Measurements from ENCODE around the gene PTPRF.
A peak's percentile ranks its signal among the peaks of the same experiment; 100 is the strongest.

Gene PTPRF

GRCh38 chr1:43527111-43527878, 3.4 kb upstream of the PTPRF start:
- Histone ChIP-seq H3F3A (ENCODE audit: insufficient read depth) (no peaks in the 10 kb centered on the region), H2AFZ (ENCODE audit: low read depth, low read length, severe bottlenecking) (no peak overlapping the region), H3K9me3 (ENCODE audit: insufficient read depth, low read length) (no peaks in the 10 kb centered on the region), H3K4me2 (ENCODE audit: low read depth, low read length, poor library complexity, severe bottlenecking) (no peak overlapping the region), H3K36me3 (ENCODE audit: low read length) (no peaks in the 10 kb centered on the region), H3K27me3 (ENCODE audit: low read length) (no peaks in the 10 kb centered on the region), H3K4me3 (ENCODE audit: insufficient read depth, low read length, poor library complexity, severe bottlenecking) (no peak overlapping the region), H3K27ac (ENCODE audit: low read depth, low read length) (no peak overlapping the region), H4K20me1 (ENCODE audit: low read depth, low read length) (no peaks in the 10 kb centered on the region), H3K79me2 (ENCODE audit: insufficient read depth, low read length) (no peaks in the 10 kb centered on the region), H3K9ac (ENCODE audit: low read length) (no peak overlapping the region), H3K9me2 (replicated peaks; ENCODE audit: insufficient read depth, low read length) (no peaks in the 10 kb centered on the region)
- TF ChIP-seq CTCF (IDR thresholded peaks at IDR 0.05; ENCODE audit: insufficient read depth, low read length, poor library complexity, severe bottlenecking): no peak
- no peak for TF ChIP-seq EZH2phosphoT487 (conservative IDR thresholded peaks at IDR 0.05; ENCODE audit: low read length)

- no peak overlapping the region for H3K9ac ChIP-seq (ENCODE audit: low read length)
- no peak overlapping the region for H3K4me3 ChIP-seq (ENCODE audit: insufficient read depth, low read length, poor library complexity, severe bottlenecking)
- no peak overlapping the region for H3K4me2 ChIP-seq (ENCODE audit: low read depth, low read length, poor library complexity, severe bottlenecking)
- H4K20me1 ChIP-seq (ENCODE audit: low read depth, low read length): no peaks in the 10 kb centered on the region; the same call in 1 of the 2 replicates
- H3F3A ChIP-seq (ENCODE audit: insufficient read depth): no peaks in the 10 kb centered on the region
- H3K27ac ChIP-seq (ENCODE audit: low read depth, low read length): no peak overlapping the region
- H3K79me2 ChIP-seq (ENCODE audit: insufficient read depth, low read length): no peaks in the 10 kb centered on the region
- no peaks in the 10 kb centered on the region for H3K27me3 ChIP-seq (ENCODE audit: low read length)
- H2AFZ ChIP-seq (ENCODE audit: low read depth, low read length, severe bottlenecking): no peak overlapping the region
- no peak for TF ChIP-seq EZH2phosphoT487 (conservative IDR thresholded peaks at IDR 0.05; ENCODE audit: low read length)
- TF ChIP-seq CTCF (IDR thresholded peaks at IDR 0.05; ENCODE audit: insufficient read depth, low read length, poor library complexity, severe bottlenecking): peak; percentile 85
- H3K36me3 ChIP-seq (ENCODE audit: low read length): no peaks in the 10 kb centered on the region
- no peaks in the 10 kb centered on the region for H3K9me2 ChIP-seq (replicated peaks; ENCODE audit: insufficient read depth, low read length)
- H3K9me3 ChIP-seq (ENCODE audit: insufficient read depth, low read length): no peaks in the 10 kb centered on the region
Observed at GRCh38 chr1:43529206-43529731, 1.4 kb upstream of the PTPRF start.

GRCh38 chr1:43531107-43531905, 623 bp downstream of the PTPRF start:
- H3F3A ChIP-seq (ENCODE audit: insufficient read depth): no peaks in the 10 kb centered on the region
- peak overlapping the region; percentile 25 for H3K4me2 ChIP-seq (ENCODE audit: low read depth, low read length, poor library complexity, severe bottlenecking)
- H3K9me2 ChIP-seq (replicated peaks; ENCODE audit: insufficient read depth, low read length): no peaks in the 10 kb centered on the region
- no peaks in the 10 kb centered on the region for H3K36me3 ChIP-seq (ENCODE audit: low read length)
- no peak overlapping the region for H3K27ac ChIP-seq (ENCODE audit: low read depth, low read length)
- no peak overlapping the region for H2AFZ ChIP-seq (ENCODE audit: low read depth, low read length, severe bottlenecking)
- H3K9ac ChIP-seq (ENCODE audit: low read length): no peak overlapping the region
- H4K20me1 ChIP-seq (ENCODE audit: low read depth, low read length): no peaks in the 10 kb centered on the region; the same call in 1 of the 2 replicates
- no peaks in the 10 kb centered on the region for H3K9me3 ChIP-seq (ENCODE audit: insufficient read depth, low read length)
- H3K4me3 ChIP-seq (ENCODE audit: insufficient read depth, low read length, poor library complexity, severe bottlenecking): no peak overlapping the region
- no peaks in the 10 kb centered on the region for H3K79me2 ChIP-seq (ENCODE audit: insufficient read depth, low read length)
- H3K27me3 ChIP-seq (ENCODE audit: low read length): no peaks in the 10 kb centered on the region
- no peak for TF ChIP-seq CTCF (IDR thresholded peaks at IDR 0.05; ENCODE audit: insufficient read depth, low read length, poor library complexity, severe bottlenecking)
- TF ChIP-seq EZH2phosphoT487 (conservative IDR thresholded peaks at IDR 0.05; ENCODE audit: low read length): no peak
